ENCODE results near the gene IL6. TPM values are rescaled to one million over a fixed set of nuclear protein-coding genes. Genes with fewer than 3 reads are reported as not detected.
"Not testable (repeated sequence)": the region's sequence is repeated elsewhere in the genome, so short reads cannot be mapped to it uniquely, and the experiment has no call there.

The IL6 gene
- under 1 TPM; 0.34 to 0.76 TPM for total RNA-seq
- long read RNA-seq = 0 reads

GRCh38 chr7:22726907-22727713 lies at the start of gene IL6:
IL6 (plus strand) TSS chr7:22727200; CDS start chr7:22727263, 63 bp downstream.
- intact Hi-C loops (cut with DNase I, micrococcal nuclease) = loop anchor here in 1 of 2 donors (5.0 kb wide), 1 partner anchor 165 kb away; no protein-coding TSS in a partner anchor
- ATAC-seq (peak; percentile 34), DNase-seq (peak; percentile 51 to 62)

- ATAC-seq; intact Hi-C loops (cut with DNase I, micrococcal nuclease): not testable (repeated sequence)
These were observed 49.7 kb upstream of the IL6 start for GRCh38 chr7:22677263-22677662.

GRCh38 chr7:22677680-22678079 lies 49.3 kb upstream of the IL6 start:
- DNase-seq (no peak), ATAC-seq (no peak)
- intact Hi-C loops (cut with DNase I, micrococcal nuclease) = no loop called here

More at GRCh38 chr7:22677263-22677662, 49.7 kb upstream of the IL6 start:
- DNase-seq = not testable (repeated sequence)

GRCh38 chr7:22680482-22680911 lies 46.5 kb upstream of the IL6 start:
- no peak for ATAC-seq

GRCh38 chr7:22681312-22681711 lies 45.7 kb upstream of the IL6 start:
- DNase-seq (no peak), ATAC-seq (no peak)
- intact Hi-C loops (cut with DNase I, micrococcal nuclease) = no loop called here

More at GRCh38 chr7:22680482-22680911, 46.5 kb upstream of the IL6 start:
- intact Hi-C loops (cut with DNase I, micrococcal nuclease) = no loop called here
- DNase-seq = no peak

- intact Hi-C loops (cut with DNase I, micrococcal nuclease) = no loop called here
- no peak for DNase-seq
- no peak for ATAC-seq
These were observed 44.9 kb upstream of the IL6 start for GRCh38 chr7:22681852-22682657.

- intact Hi-C loops (cut with DNase I, micrococcal nuclease) = no loop called here
- DNase-seq (no peak), ATAC-seq (no peak)
These were observed 43.6 kb upstream of the IL6 start for GRCh38 chr7:22683379-22683778.

- intact Hi-C loops (cut with DNase I, micrococcal nuclease) = no loop called here
These were observed 40.4 kb upstream of the IL6 start for GRCh38 chr7:22686620-22687019.

GRCh38 chr7:22688084-22688483 lies 38.9 kb upstream of the IL6 start:
- DNase-seq (no peak), ATAC-seq (no peak)
- intact Hi-C loops (cut with DNase I, micrococcal nuclease) = no loop called here

More at GRCh38 chr7:22686620-22687019, 40.4 kb upstream of the IL6 start:
- ATAC-seq (no peak), DNase-seq (no peak)

- intact Hi-C loops (cut with DNase I, micrococcal nuclease); ATAC-seq; DNase-seq: not testable (repeated sequence)
These were observed 38.1 kb upstream of the IL6 start for GRCh38 chr7:22688934-22689333.

GRCh38 chr7:22694597-22695207 lies 32.3 kb upstream of the IL6 start:
- no peak for ATAC-seq
- intact Hi-C loops (cut with DNase I, micrococcal nuclease) = no loop called here

GRCh38 chr7:22695476-22696132 lies 31.4 kb upstream of the IL6 start:
- DNase-seq (no peak), ATAC-seq (no peak)
- intact Hi-C loops (cut with DNase I, micrococcal nuclease) = no loop called here

More at GRCh38 chr7:22694597-22695207, 32.3 kb upstream of the IL6 start:
- DNase-seq = no peak

GRCh38 chr7:22696541-22697228 lies 30.3 kb upstream of the IL6 start:
- ATAC-seq (no peak), DNase-seq (no peak)
- intact Hi-C loops (cut with DNase I, micrococcal nuclease) = no loop called here

GRCh38 chr7:22697322-22697859 lies 29.6 kb upstream of the IL6 start:
- ATAC-seq (no peak), DNase-seq (no peak)
- intact Hi-C loops (cut with DNase I, micrococcal nuclease) = no loop called here

- no peak for ATAC-seq
- DNase-seq = no peak
- intact Hi-C loops (cut with DNase I, micrococcal nuclease) = no loop called here
These were observed 29.0 kb upstream of the IL6 start for GRCh38 chr7:22697876-22698606.

- no peak for DNase-seq
- ATAC-seq = no peak
- intact Hi-C loops (cut with DNase I, micrococcal nuclease) = no loop called here
These were observed 28.2 kb upstream of the IL6 start for GRCh38 chr7:22698767-22699166.

GRCh38 chr7:22700559-22701002 lies 26.4 kb upstream of the IL6 start:
- intact Hi-C loops (cut with DNase I, micrococcal nuclease) = no loop called here
- ATAC-seq (no peak), DNase-seq (no peak)
